HG03469 (cell line): Measurements from ENCODE around the gene MTR.
"Not testable (repeated sequence)": the region's sequence is repeated elsewhere in the genome, so short reads cannot be mapped to it uniquely, and the experiment has no call there.

ENCODE experiments used
- ATAC-seq: cut with Tn5 transposase; IDR thresholded peaks from one replicate; pipeline ENCODE4 v1.9.1; 2021; ENCODE audit warnings: mild to moderate bottlenecking, moderate library complexity, moderate number of reproducible peaks; ENCODE audit not compliant: unreplicated experiment

Gene MTR

GRCh38 chr1:236893626-236894545 lies 98.8 kb downstream of the MTR start:
- ATAC-seq = no peak

GRCh38 chr1:236895665-236896387 lies 100.7 kb downstream of the MTR start:
- ATAC-seq = no peak

- no peak for ATAC-seq
Measured at GRCh38 chr1:236896716-236897115, 101.6 kb downstream of the MTR start.

- no peak for ATAC-seq
Measured at GRCh38 chr1:236904892-236905741, 110.0 kb downstream of the MTR start.

DNA sequence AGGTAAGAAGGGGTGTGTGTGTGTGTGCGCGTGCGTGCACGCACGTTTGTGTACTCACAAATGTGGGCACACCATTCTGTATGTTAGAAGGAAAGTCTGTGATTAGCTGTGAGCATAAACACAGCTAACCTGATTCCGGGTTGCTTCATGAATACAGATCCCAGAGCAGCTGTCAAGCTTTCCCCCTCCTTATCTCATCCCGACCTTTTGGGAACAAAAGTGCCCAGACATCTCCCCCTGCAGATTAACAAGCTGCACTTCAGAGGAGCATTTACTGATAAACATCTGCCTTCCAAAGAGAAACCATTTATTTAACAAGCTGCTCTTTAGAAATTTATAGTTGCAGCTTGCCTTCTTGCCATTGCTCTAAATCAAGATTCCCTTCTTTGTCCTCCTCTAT lies 112.1 kb downstream of the MTR start:
- ATAC-seq = no peak

GRCh38 chr1:236908669-236909068 lies 113.6 kb downstream of the MTR start:
- no peak for ATAC-seq

GRCh38 chr1:236911047-236911446 lies 116.0 kb downstream of the MTR start:
- ATAC-seq = not testable (repeated sequence)

DNA sequence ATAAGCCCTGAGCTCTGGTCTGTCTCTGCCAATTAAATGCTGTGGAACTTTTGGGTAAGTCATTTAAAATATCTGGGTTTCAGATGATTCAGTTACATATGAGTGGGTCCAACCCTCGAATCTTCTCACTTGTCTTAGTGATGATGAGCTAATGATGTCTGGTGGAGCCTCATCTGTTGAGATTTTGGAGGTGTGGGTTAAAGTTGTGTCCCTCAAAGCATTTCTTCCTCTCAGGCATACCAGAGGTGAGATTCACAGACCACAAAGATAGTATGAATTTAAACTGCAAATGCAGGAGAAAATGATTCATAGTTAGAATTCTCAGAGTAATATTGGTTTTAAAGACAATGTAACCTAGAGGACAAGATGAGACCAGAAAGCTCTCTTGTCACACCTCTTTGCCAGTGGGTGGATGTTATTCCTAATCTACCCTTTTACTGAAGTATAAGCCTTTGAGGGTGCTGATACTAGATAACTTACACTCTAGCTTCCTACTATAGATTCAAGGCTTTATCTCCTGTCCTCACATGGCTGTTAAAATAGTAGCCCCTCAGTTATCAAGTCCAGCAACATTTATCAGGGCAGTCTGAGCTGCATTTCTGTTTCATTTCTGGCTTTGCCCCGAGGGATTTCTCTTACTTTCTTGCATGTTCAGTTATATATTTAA lies 118.4 kb downstream of the MTR start:
- no peak for ATAC-seq

DNA sequence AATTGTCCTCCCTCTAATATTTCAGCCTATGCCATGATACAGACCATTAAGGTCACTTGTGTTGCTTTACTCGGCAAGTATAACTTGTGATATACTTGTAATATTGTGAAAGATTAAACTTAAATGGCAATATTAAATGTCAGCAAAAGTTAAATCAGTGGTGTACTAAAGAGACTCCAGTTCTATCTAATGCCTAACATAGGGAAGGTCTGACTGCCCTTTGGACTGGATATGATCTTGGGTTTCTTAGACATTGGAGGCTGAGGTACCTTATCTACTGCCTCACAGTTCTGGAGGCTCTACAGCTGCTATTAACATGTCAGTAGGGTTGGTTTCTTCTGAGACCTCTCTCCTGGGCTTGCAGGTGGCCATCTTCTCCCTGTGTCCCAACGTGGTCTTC lies 119.3 kb downstream of the MTR start:
- no peak for ATAC-seq

GRCh38 chr1:236916131-236916800 lies 121.2 kb downstream of the MTR start:
- no peak for ATAC-seq

DNA sequence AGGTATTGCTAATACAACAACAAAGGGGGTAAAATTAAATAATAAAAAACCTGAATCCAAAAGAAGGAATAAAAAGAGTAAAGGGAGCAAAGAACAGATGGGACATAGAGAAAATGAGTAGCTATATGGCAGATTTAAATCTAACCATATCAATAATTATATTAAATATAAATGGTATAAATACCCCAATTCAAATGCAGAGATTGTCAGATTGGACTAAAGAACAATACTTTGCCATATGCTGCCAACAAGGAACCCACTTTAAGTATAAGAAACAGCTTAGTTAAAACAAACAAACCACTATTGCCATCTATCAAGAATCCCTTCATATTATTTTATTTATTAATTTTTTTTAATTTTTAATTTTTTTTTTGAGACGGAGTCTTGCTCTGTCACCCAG lies 122.4 kb downstream of the MTR start:
- ATAC-seq = no peak

DNA sequence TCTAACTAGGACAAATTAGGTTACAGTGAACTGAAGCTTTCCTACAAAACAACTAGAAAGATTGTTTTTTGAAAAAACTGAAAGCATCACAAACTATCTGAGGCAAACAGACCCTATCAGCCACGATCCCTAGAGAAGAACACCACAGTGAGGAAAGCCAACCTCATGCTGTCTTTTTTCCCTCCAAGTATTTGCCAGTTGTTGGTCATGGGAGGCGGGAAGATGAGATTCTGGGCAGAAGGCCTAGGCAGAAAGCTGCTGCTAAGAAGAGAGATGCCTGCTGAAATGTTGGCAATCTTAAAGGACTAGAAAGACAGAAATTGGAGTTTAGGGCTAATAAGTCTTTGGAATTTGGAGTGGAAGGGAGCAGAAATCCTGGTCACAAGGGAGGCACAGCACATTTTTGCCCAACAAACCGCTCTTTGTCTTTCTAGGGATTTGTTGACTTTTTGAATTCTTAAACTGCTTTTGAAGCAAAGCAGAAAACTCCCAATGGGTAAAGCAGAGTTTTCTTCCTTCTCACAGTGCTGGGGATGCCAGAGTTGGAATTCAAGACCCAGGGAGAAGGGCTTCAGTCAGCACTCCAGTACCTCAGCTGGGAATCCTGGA lies 125.3 kb downstream of the MTR start:
- ATAC-seq = no peak

- ATAC-seq = no peak
Measured at GRCh38 chr1:236921610-236922009, 126.5 kb downstream of the MTR start.

DNA sequence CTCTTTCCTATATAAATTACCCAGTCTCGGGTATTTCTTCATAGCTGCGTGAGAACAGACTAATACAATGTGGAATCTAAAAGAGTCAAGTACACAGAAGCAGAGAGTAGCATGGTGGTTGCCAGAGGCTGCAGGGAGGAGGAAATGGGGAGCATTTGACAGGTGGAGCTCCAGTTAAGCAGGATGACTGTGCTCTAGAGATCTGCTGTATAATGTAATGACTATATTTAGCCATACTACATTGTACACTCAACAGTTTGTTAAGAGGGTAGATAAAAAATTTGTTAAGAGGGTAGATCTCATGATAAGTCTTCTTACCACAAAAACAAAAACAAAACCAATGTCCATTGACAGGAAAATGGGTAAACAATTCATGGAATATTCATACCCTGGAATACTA lies 127.1 kb downstream of the MTR start:
- ATAC-seq = no peak

DNA sequence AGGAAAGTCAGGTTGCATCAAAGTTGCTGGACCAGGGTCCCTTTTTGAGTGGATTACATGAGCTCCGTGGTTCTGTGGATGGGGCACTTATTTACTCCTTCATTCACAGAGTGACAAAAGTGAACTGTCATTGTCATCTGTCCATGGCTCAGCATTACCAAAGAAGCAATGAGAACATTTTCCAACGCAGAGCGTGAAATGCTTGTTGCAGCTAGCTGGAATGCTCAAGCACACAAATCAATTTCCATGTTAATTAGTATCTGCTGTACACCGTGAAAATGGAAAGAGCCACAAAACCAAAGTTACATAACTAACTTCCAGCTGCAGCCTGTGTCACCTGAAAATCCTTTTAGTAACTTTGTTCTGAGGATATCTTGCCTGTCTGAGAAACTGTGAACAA lies 130.3 kb downstream of the MTR start:
- no peak for ATAC-seq

GRCh38 chr1:236930503-236930902 lies 135.4 kb downstream of the MTR start:
- no peak for ATAC-seq

GRCh38 chr1:236938760-236939159 lies 143.7 kb downstream of the MTR start:
- no peak for ATAC-seq

GRCh38 chr1:236942431-236942830 lies 147.3 kb downstream of the MTR start:
- no peak for ATAC-seq

DNA sequence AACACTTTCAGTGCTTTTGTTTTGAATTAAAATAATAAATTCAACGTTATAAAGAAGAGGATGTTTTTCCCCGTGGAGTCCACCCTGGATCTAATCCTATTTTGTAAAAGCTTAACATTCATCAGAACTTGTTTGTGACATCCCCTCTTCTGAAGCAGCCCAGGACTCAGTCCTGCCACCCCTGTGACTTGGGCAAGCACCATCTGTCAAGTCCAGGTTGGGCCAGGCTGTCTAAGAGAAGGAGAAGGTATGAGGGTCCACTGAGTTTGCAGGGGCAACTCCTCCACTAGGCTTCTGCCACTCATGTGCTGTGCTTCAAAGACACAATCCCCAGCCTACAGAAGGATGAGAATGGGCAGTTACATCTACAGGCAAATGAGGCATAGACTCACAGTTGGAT lies 149.5 kb downstream of the MTR start:
- no peak for ATAC-seq

DNA sequence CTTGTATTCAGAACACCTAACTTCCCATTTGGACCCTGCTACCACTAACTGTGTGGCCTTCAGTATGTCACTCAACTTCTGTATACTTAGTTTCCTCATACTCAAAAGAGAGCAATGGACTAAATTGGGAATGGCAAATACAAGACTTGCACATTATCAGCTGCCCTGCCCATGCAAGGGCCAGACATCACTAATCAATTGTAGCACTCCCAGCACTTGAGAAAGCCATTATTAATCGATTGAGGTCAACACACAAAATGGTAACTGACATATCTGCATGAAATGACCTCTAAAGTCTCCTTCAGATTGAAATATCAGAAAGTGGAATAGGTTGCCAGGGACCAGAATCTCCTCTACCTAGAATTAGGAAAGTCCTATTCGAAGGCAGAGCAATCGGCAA lies 149.9 kb downstream of the MTR start:
- no peak for ATAC-seq
